HAP-1 (cell line): ENCODE data around the gene TUBA4B.
"Not testable (repeated sequence)": the region's sequence is repeated elsewhere in the genome, so short reads cannot be mapped to it uniquely, and the experiment has no call there.

Source experiments
- DNase-seq, 2 experiments: peaks; one replicate each; pipeline ENCODE4 v3.0.0-alpha.2; 2016 to 2020; ENCODE audit warnings: low spot score in 2 of 2
- H3K27me3 ChIP-seq: fragments of 250-450 bp; sonication (Bioruptor Pico); 2 replicates; pipeline ENCODE4 v1.5.1; 2020; ENCODE audit warnings: low read depth, mild to moderate bottlenecking, moderate library complexity
- H3K36me3 ChIP-seq: fragments of 250-450 bp; sonication (Bioruptor Pico); replicated peaks from 2 replicates; pipeline ENCODE4 v1.5.1; 2020; ENCODE audit warnings: mild to moderate bottlenecking
- H3K4me1 ChIP-seq: fragments of 250-450 bp; sonication (Bioruptor Pico); 2 replicates; pipeline ENCODE4 v1.5.1; 2020; ENCODE audit warnings: mild to moderate bottlenecking
- H3K4me3 ChIP-seq: fragments of 250-450 bp; sonication (Bioruptor Pico); 2 replicates; pipeline ENCODE4 v1.5.1; 2020; ENCODE audit warnings: mild to moderate bottlenecking, moderate library complexity
- H3K9me3 ChIP-seq: fragments of 250-450 bp; sonication (Bioruptor Pico); 2 replicates; pipeline ENCODE4 v1.5.1; 2020; ENCODE audit warnings: mild to moderate bottlenecking, moderate library complexity
- in situ Hi-C: fragments of 300-500 bp; cut with MboI; formaldehyde crosslinking; loops from 3 replicates; pipeline ENCODE4 v1.14.3; 2020; ENCODE audit warnings: low sequenced_read_pairs, inconsistent platforms, mixed read lengths

Gene TUBA4B

DNA sequence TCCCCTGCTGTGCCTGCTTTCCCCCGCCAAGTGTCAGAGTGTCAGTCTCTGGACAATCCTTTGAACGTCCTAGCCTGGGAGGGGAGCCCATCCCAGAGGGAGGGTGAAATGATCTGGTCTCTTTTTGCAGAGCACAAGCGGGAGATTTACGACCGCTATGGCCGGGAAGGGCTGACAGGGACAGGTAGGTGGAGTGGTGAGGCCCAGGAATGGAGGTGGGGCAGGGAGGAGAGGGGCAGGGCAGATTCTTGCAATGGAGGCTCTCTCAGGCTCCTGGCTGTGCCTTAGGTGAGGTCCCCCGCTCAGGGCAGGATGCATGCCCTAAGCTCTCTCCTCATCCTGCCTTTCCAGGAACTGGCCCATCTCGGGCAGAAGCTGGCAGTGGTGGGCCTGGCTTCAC, 28.5 kb downstream of the TUBA4B start:
- in situ Hi-C loops: no loop called here
- Histone ChIP-seq H3K4me3 (no peak overlapping the region), H3K4me1 (peaks cover 12% of the 10 kb centered on the region)

DNA sequence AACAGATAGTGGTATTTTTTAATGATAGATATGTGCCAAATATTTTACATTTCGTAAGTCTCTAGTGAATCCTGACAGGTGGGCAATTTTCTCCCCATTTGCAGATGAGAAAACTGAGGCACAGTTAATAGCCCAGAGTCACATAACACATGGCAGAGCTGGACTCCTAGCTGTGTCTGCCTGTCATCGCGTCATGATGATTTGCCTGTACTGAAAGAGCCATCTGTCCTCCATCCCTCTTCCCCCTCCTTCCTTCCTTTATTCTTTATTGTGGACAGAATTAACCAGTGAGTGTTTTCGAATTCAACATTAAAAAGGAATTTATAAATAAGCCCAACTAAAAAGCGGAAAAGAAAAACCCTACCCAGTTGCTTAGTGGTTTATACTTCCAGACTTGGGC, 29.3 kb downstream of the TUBA4B start:
- no peak for DNase-seq
- no peaks in the 10 kb centered on the region for H3K27me3 ChIP-seq
- no peak overlapping the region for H3K4me3 ChIP-seq
- H3K4me1 ChIP-seq: peaks cover 12% of the 10 kb centered on the region
- no peaks in the 10 kb centered on the region for H3K9me3 ChIP-seq
- in situ Hi-C loops: no loop called here
- peaks cover 13% of the 10 kb centered on the region for H3K36me3 ChIP-seq

More for the DNA sequence above, 28.5 kb downstream of the TUBA4B start:
- H3K27me3 ChIP-seq: no peaks in the 10 kb centered on the region
- H3K36me3 ChIP-seq: peaks cover 13% of the 10 kb centered on the region
- H3K9me3 ChIP-seq: no peaks in the 10 kb centered on the region
- no peak for DNase-seq

DNA sequence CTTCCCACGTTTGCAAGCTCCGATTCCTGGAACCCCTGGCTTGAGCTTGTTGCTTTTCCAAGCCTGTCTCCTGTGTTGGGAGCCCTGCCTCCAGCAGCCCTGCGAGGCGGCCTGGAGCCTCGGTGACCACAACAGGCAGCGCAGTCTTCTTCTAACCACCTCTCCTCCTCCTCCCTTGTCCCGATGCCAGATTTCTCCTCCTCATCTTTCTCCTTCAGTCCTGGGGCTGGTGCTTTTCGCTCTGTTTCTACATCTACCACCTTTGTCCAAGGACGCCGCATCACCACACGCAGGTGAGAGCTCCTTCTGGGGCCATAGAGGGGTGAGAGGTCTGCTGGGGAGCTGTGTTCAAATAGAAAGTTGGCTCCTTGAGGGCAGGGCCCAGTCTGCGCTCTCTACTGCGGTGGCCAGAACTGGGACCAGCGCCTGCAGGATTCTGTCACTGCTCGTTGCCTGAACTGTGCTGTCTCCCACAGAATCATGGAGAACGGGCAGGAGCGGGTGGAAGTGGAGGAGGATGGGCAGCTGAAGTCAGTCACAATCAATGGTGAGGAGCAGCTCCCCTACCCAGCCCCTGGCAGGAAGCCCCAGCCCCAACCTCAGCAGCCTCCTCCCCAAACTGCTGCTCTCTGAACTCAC, 30.0 kb downstream of the TUBA4B start:
- Histone ChIP-seq H3K27me3 (no peaks in the 10 kb centered on the region), H3K4me3 (no peak overlapping the region), H3K36me3 (peaks cover 13% of the 10 kb centered on the region), H3K4me1 (peaks cover 8% of the 10 kb centered on the region), H3K9me3 (no peaks in the 10 kb centered on the region)
- no peak for DNase-seq
- in situ Hi-C loops: no loop called here

DNA sequence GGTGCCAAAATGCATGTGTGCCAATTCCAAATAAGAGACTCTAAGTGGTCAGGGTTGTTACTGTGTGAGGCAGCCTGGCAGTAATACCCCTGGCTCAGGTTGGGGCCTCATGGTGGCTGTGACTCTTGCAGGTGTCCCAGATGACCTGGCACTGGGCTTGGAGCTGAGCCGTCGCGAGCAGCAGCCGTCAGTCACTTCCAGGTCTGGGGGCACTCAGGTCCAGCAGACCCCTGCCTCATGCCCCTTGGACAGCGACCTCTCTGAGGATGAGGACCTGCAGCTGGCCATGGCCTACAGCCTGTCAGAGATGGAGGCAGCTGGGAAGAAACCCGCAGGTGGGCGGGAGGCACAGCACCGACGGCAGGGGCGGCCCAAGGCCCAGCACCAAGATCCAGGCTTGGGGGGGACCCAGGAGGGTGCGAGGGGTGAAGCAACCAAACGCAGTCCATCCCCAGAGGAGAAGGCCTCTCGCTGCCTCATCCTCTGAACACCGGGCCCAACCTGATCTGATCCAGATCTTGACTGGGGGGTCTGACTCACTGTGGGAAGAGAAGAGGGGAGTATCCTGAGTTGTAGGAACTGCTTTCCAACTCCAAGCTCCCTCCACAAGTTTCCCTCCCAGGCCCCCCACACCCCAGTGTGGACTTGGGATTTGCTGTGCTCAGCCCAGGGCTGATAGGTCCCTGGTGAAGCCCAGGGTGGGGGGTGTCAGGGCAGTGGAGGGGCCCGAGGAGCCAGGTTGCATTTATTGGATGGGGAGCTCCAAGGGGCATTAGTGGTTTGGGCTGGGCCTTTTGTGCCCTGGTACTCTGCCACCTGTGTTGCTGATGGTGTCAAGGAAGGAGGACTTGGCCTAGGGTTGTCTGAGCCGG, 31.7 kb downstream of the TUBA4B start:
- H3K27me3 ChIP-seq: no peaks in the 10 kb centered on the region
- in situ Hi-C loops: no loop called here
- peaks cover 13% of the 10 kb centered on the region for H3K36me3 ChIP-seq
- no peak for DNase-seq
- H3K9me3 ChIP-seq: no peaks in the 10 kb centered on the region
- no peak overlapping the region for H3K4me3 ChIP-seq
- no peaks in the 10 kb centered on the region for H3K4me1 ChIP-seq

DNA sequence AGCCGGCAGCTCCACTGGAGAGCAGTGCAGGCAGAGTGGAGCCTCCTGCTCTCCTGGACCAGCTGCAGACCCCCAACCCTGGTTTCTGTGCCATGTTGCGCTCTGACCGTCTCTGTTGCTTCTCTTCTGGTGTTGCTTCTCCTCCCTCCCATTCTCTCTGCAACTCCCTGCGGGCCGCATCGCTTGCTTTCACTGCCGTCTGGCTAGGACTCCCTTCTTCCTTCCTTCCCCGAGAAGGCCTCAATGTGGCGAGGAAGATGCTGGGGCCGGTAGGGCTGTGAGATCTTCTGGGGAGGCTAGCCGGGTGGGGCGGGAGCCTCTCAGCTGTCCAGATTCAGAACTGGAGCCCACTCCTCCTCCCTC, 32.3 kb downstream of the TUBA4B start:
- H3K4me3 ChIP-seq: no peak overlapping the region
- in situ Hi-C loops: no loop called here
- H3K9me3 ChIP-seq: no peaks in the 10 kb centered on the region
- peaks cover 13% of the 10 kb centered on the region for H3K36me3 ChIP-seq
- H3K4me1 ChIP-seq: no peaks in the 10 kb centered on the region
- no peak for DNase-seq
- H3K27me3 ChIP-seq: no peaks in the 10 kb centered on the region

DNA sequence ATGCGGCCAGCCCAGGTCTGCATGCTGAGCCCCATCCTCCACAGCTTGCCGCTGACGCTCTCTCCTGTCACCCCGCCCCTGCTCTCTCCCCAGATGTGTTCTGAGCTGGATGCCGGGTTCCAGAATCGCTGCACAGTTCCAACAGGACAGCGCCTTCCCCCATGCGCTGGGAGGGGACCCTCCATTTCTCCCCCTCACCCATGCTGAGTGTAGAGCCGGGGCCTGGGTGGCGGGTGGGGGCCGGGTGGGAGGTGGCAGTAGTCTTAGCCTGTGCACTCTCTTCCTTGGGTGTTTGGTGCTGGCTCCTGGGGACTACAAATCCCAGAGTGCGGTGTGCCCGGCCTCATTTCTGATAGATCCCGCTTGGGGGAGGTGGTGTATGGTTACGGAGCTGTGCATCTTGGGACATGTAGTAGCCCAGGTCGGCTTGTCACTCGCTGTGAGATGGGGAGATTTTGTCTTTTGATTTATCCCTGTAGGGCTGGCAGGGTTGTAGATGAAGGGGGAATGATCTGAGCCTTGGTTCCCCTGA, 32.9 kb downstream of the TUBA4B start:
- no peak overlapping the region for H3K4me3 ChIP-seq
- peak in 1 of 2 experiments; percentile 41 for DNase-seq
- H3K4me1 ChIP-seq: no peaks in the 10 kb centered on the region
- H3K9me3 ChIP-seq: no peaks in the 10 kb centered on the region
- in situ Hi-C loops: no loop called here
- H3K36me3 ChIP-seq: peaks cover 13% of the 10 kb centered on the region
- no peaks in the 10 kb centered on the region for H3K27me3 ChIP-seq

DNA sequence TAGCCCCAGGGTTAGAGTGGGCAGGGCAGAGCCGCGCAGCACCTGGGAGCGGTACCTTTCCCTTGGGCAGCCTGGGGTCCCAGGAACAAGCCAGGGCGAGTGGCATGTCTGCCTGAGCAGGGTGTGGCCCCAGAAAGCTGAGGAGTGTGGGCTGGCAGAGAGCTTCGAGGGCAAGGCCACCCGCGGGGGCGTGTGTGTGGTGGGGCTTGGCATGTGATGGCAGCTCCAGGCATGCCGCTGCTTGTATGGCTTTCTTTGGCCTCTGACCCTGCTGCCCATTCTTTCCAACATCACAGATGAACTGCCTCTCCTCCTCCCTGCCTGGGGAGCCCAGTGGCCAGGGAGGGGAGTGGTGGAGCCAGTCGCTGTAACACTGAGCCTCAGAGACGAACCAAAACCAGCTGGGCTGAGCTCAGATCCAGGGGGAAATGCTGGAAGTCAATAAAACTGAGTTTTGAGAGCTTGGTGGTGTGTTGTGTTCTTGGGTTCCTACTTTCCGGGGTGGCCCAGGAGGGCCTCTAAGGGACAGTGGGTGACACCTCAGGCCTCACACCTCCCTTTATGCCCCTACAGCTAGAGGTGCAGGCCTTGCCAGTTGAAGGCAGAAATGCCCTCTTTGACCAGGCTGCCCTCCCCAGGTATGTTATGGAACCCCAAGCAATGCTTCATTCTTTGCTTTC, 33.5 kb downstream of the TUBA4B start:
- in situ Hi-C loops: no loop called here
- DNase-seq: no peak
- Histone ChIP-seq H3K9me3 (no peaks in the 10 kb centered on the region), H3K36me3 (peaks cover 9% of the 10 kb centered on the region), H3K27me3 (no peaks in the 10 kb centered on the region), H3K4me3 (no peak overlapping the region), H3K4me1 (no peaks in the 10 kb centered on the region)

DNA sequence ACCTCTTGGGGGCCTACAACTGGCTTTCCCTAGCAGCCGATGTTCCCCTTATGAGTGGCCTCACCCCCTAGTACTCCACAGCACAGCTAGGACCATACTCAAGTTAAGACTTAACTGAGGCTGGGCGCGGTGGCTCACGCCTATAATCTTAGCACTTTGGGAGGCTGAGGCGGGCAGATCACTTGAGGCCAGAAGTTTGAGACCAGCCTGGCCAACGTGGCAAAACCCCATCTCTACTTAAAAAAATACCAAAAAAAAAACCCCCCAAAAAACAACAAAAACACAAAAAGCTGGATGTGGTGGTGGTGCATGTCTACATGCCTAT, 34.0 kb downstream of the TUBA4B start:
- H3K4me3 ChIP-seq, H3K4me1 ChIP-seq, H3K9me3 ChIP-seq, DNase-seq, H3K36me3 ChIP-seq, in situ Hi-C loops, H3K27me3 ChIP-seq: not testable (repeated sequence)

DNA sequence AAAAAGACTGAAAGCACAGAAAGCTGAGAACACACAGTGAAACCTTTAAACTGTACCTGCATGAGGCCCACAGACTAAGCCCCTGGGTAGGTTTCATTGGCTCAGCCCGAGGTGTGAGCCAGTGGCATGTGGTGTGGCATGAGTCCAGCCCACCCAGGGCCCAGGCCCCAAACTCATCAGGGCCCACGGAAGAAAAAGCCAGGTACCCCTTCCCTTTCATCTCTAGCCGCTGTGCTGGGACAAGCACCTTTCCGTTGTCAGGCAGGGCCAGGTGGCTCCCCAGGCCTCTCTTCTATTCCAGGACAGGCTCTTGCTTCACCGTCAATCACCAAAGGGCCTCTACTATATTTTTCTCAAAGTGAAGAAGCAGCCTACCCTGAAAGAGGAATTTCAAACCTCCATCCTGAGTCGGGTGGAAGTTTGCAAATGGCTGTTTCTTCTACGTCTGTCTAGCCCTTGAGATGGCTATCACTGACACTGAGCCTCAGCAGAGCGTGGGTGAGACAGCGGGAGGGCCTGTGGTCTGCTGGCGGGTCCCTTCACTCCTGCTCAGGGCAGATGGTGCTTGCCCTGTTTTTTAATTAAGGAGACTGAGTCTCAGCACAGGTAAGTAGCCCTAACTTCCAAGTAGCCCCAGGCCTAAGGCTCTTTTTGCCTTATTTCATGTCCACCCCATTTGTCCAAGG, 34.7 kb downstream of the TUBA4B start:
- Histone ChIP-seq H3K4me3 (no peak overlapping the region), H3K36me3 (peaks cover 9% of the 10 kb centered on the region), H3K4me1 (no peaks in the 10 kb centered on the region), H3K9me3 (no peaks in the 10 kb centered on the region), H3K27me3 (no peaks in the 10 kb centered on the region)
- no peak for DNase-seq
- in situ Hi-C loops: no loop called here

DNA sequence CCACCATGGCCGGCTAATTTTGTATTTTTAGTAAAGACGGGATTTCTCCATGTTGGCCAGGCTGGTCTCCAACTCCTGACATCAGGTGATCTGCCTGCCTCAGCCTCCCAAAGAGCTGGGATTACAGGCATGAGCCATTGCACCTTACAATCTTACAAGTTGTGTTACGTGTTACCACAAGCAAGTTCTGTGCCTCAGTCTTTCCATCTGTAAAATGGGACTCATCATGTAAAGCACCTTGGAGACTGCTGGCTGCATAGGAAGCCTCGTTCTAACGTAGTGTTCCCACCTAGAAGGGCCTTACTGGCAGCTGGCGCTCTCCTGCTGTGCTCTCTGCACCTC, 36.1 kb downstream of the TUBA4B start:
- in situ Hi-C loops: no loop called here
- no peak overlapping the region for H3K4me3 ChIP-seq
- no peak for DNase-seq
- H3K27me3 ChIP-seq: no peaks in the 10 kb centered on the region
- H3K9me3 ChIP-seq: no peaks in the 10 kb centered on the region; the same call in 1 of the 2 replicates
- H3K36me3 ChIP-seq: peaks cover 9% of the 10 kb centered on the region
- H3K4me1 ChIP-seq: no peaks in the 10 kb centered on the region; the same call in 1 of the 2 replicates

DNA sequence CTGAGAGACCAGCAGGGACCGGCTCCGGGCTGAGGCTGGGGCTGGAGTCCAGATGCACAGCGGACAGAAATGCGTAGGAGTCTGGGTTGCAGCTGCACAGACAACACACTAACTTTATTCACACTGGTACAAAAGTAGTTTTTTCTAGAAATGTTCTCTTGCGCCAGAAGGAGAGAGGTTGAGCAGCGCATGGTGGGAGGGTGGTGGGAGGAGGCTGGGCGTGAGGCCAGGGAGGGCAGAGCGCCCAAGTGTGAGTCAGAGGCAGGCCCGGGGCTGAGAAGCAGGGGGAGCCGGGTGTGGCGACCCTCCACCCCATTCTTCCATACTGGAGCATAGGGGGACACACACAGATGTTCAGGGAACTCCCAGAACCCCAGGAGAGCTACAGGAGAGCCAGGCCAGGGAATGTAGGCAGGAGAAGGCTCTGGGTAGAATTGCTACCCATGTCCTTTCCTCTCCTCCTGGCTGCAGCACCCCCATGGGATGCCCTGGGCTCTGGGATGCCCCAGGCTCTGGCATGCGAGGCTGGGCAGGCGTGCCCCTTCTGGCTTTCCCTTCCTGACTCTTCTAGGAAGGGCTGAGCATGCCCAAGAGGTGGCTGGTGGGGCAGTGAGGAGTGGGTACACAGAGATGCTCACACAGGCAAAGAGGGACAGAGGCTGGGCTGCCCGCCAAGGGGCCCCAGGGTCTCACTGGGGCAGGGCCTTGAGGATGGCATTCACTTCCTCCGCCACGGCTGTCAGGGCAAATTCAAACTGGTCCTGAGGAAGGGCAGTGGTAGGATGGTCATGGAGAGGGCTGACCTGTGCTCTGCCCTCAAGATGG, 36.7 kb downstream of the TUBA4B start:
- H3K4me1 ChIP-seq: peaks cover 5% of the 10 kb centered on the region
- H3K36me3 ChIP-seq: peaks cover 4% of the 10 kb centered on the region
- H3K4me3 ChIP-seq: no peak overlapping the region
- no peaks in the 10 kb centered on the region; the same call in 1 of the 2 replicates for H3K9me3 ChIP-seq
- in situ Hi-C loops: no loop called here
- DNase-seq: no peak
- H3K27me3 ChIP-seq: no peaks in the 10 kb centered on the region

DNA sequence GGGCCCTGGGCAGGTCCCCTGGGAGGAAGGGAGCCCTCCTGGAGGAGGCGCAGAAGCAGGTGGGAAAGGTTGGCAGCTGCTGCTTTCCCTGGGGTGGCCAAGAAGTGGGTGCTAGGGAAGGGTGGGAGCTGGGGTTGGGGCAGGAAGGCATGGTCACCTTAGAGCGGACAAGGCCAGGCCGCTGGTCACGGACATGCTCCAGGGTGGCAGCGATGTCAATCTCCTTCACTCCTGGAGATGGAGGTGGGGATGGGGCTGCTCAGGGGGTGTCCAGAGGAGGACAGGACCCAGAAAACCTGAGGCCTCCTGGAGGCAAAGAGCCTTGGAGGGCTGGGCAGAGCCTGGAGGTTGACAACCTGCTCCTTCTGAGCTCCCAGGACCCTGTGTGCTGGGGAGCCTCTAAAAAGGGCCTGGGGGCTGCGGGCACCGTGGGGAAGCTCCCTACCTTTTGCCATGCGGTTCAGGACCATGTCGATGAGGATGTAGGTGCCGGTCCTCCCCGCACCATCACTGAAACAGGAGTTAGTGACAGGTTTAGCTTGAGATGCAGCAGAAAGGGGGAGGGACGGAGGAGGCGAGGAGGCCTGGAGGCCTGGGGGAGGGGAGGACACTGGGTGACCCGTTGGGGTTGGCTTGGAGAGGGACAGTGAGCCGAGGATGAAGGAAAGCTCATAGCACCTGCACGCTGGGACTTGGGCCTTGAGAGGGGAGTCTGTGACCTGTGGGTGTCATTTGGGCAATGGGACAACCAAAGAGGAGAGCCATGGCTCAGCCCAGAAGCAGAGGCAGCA, 37.5 kb downstream of the TUBA4B start:
- Histone ChIP-seq H3K27me3 (no peaks in the 10 kb centered on the region), H3K4me1 (peaks cover 7% of the 10 kb centered on the region), H3K9me3 (no peaks in the 10 kb centered on the region; the same call in 1 of the 2 replicates), H3K36me3 (no peaks in the 10 kb centered on the region), H3K4me3 (no peak overlapping the region)
- DNase-seq: no peak
- in situ Hi-C loops: no loop called here
